Measurements from ENCODE around the gene CTAGE9.

- TF ChIP-seq EZH2phosphoT487 (IDR thresholded peaks at IDR 0.05; ENCODE audit: borderline replicate concordance, low read length) (no peak), CTCF (conservative IDR thresholded peaks at IDR 0.05; ENCODE audit: low read depth, low read length) (no peak), EZH2 (IDR thresholded peaks at IDR 0.05; ENCODE audit: low read length, unreplicated experiment) (no peak)
Measured at GRCh38 chr6:131744432-131745287, 33.8 kb upstream of the CTAGE9 start.
